Activated CD4-positive, alpha-beta T cell treated with anti-CD3 and anti-CD28 coated beads, Interleukin-2, amount 10 ng/mL, durations not matched to agents 24 days and 14 days (primary cell): Measurements from ENCODE around the gene HYAL1. TPM values are rescaled to one million over a fixed set of nuclear protein-coding genes. Genes with fewer than 3 reads are reported as not detected.
"Not testable (repeated sequence)": the region's sequence is repeated elsewhere in the genome, so short reads cannot be mapped to it uniquely, and the experiment has no call there.

Experiments used
- DNase-seq: peaks from one replicate; pipeline ENCODE4 v3.0.0; 2022
- H3K27ac Mint-ChIP-seq: one replicate; pipeline ENCODE4 v1.8.0; 2022; ENCODE audit warnings: mild to moderate bottlenecking, mixed read lengths
- H3K27me3 Mint-ChIP-seq: one replicate; pipeline ENCODE4 v1.8.0; 2022; ENCODE audit warnings: mixed read lengths
- H3K36me3 Mint-ChIP-seq: one replicate; pipeline ENCODE4 v1.8.0; 2022; ENCODE audit warnings: low read depth, mild to moderate bottlenecking, mixed read lengths
- H3K4me1 Mint-ChIP-seq: one replicate; pipeline ENCODE4 v1.8.0; 2021; ENCODE audit warnings: mixed read lengths
- H3K4me3 Mint-ChIP-seq: one replicate; pipeline ENCODE4 v1.8.0; 2022; ENCODE audit warnings: mild to moderate bottlenecking, moderate library complexity, mixed read lengths
- H3K9me3 Mint-ChIP-seq: one replicate; pipeline ENCODE4 v1.8.0; 2021; ENCODE audit warnings: mixed read lengths
- intact Hi-C: fragments of 100-400 bp; cut with micrococcal nuclease; formaldehyde crosslinking; loops from one replicate; pipeline ENCODE4 v1.15.1; 2023
- total RNA-seq: library from RNA; stranded (reverse); gene quantifications from 2 replicates; pipeline ENCODE4 v1.2.3, GENCODE V29; 2022

HYAL1 gene
- total RNA-seq, 1 donor from 2014 or later = 0.28 TPM

- intact Hi-C loops = no loop called here
- no peaks in the 10 kb centered on the region for H3K27me3 Mint-ChIP-seq
- H3K4me1 Mint-ChIP-seq = peaks cover 30% of the 10 kb centered on the region
- H3K4me3 Mint-ChIP-seq = peak overlapping the region; percentile 4
- no peaks in the 10 kb centered on the region for H3K9me3 Mint-ChIP-seq
- H3K36me3 Mint-ChIP-seq = peaks cover 20% of the 10 kb centered on the region
- H3K27ac Mint-ChIP-seq = no peak overlapping the region
- no peak for DNase-seq
Measured at GRCh38 chr3:50319181-50319893, 16.0 kb upstream of the HYAL1 start.

GRCh38 chr3:50318615-50319014 is 15.2 kb upstream of the HYAL1 start:
- intact Hi-C loops = no loop called here
- no peak for DNase-seq
- peak overlapping the region; percentile 39 for H3K4me3 Mint-ChIP-seq
- H3K36me3 Mint-ChIP-seq = peaks cover 21% of the 10 kb centered on the region
- H3K27ac Mint-ChIP-seq = peak overlapping the region; percentile 53
- H3K4me1 Mint-ChIP-seq = peaks cover 30% of the 10 kb centered on the region
- no peaks in the 10 kb centered on the region for H3K27me3 Mint-ChIP-seq
- H3K9me3 Mint-ChIP-seq = no peaks in the 10 kb centered on the region

GRCh38 chr3:50318163-50318562 is 14.8 kb upstream of the HYAL1 start:
- Mint-ChIP-seq H3K4me1 (peaks cover 30% of the 10 kb centered on the region), H3K9me3 (no peaks in the 10 kb centered on the region), H3K27me3 (no peaks in the 10 kb centered on the region), H3K27ac (no peak overlapping the region), H3K36me3 (peaks cover 21% of the 10 kb centered on the region), H3K4me3 (no peak overlapping the region)
- intact Hi-C loops = no loop called here
- DNase-seq = no peak

DNA sequence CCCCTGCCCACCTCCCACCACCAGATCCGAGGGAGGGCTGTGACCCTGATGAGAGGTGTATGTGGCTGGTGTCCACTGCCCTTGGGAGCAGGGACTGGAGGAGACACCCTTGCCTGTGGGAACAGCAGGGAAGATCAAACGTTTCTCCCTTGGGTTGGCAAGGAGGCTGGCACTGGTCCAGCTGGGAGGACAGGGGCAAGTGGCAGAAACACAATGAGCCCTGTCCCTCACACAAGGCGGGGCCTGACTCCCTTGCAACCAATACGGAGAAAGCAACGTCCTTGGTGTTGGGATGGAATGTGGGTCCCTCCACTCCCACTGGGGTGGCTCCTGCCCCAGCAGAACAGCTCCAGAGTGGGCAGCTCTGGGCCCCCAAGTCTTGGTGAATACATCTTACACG is 13.9 kb upstream of the HYAL1 start:
- DNase-seq = no peak
- H3K36me3 Mint-ChIP-seq = peaks cover 21% of the 10 kb centered on the region
- no peak overlapping the region for H3K27ac Mint-ChIP-seq
- H3K4me1 Mint-ChIP-seq = peaks cover 29% of the 10 kb centered on the region
- H3K4me3 Mint-ChIP-seq = no peak overlapping the region
- no peaks in the 10 kb centered on the region for H3K9me3 Mint-ChIP-seq
- intact Hi-C loops = no loop called here
- H3K27me3 Mint-ChIP-seq = no peaks in the 10 kb centered on the region

DNA sequence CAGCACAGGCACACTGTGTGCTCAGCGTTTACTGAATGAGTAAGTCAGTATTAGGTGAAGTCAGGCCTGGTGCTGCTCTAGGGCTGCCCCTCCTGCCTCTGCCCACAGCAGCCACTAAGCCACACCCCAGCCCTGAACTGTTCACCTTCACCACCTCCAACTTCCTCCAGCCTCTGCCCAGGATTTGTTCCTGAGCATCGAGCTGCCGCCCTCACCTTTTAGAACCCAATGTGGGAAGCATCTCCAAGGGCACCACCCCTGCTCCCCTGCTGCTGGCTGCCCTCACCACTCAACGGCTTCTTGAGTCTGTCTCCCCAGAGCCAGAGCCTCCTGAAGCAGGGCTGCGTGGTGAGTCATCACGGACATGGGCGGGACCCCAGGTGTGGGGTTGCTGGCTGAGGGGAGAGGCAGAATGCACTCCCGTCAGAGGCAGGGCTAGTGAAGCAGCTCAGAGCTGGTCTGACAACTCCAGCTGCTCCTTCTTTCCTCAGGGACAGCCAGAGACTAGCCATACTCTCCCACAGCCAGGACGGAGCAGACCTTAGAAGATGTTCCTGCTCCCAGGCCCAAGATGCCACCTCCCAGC is 13.4 kb upstream of the HYAL1 start:
- Mint-ChIP-seq H3K9me3 (no peaks in the 10 kb centered on the region), H3K36me3 (peaks cover 21% of the 10 kb centered on the region), H3K27ac (peak overlapping the region; percentile 2), H3K27me3 (no peaks in the 10 kb centered on the region), H3K4me3 (peak overlapping the region; percentile 36), H3K4me1 (peaks cover 28% of the 10 kb centered on the region)
- intact Hi-C loops = no loop called here
- DNase-seq = peak; percentile 77

DNA sequence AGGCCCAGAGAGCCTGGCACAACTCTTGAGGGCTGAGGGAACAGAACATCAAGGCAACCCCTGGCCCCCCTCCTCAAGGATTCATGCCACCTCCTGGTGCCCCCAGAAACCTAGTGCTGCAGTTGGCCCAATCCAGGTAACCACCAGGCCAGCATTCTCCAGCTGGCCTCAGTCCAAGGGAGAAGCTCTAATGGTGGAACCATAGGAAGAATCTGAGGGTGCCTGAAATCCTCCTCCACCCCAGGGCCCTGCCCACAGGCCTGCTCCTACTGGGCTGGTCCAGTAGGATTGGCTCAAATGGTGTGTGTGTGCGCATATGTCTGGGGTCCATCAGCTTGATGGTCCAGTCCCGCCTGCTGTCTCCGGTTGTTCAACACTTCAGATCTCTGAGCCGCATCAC is 11.4 kb upstream of the HYAL1 start:
- Mint-ChIP-seq H3K4me3 (no peak overlapping the region), H3K9me3 (no peaks in the 10 kb centered on the region), H3K27me3 (no peaks in the 10 kb centered on the region), H3K36me3 (peaks cover 22% of the 10 kb centered on the region), H3K27ac (no peak overlapping the region), H3K4me1 (peaks cover 20% of the 10 kb centered on the region)
- intact Hi-C loops = no loop called here
- DNase-seq = no peak

- DNase-seq = no peak
- Mint-ChIP-seq H3K9me3 (no peaks in the 10 kb centered on the region), H3K4me1 (peaks cover 20% of the 10 kb centered on the region), H3K27me3 (no peaks in the 10 kb centered on the region), H3K27ac (peak overlapping the region; percentile 72), H3K36me3 (peaks cover 23% of the 10 kb centered on the region), H3K4me3 (no peak overlapping the region)
- intact Hi-C loops = no loop called here
Measured at GRCh38 chr3:50314342-50314741, 11.0 kb upstream of the HYAL1 start.

GRCh38 chr3:50312041-50312440 is 8.7 kb upstream of the HYAL1 start:
- intact Hi-C loops, H3K9me3 Mint-ChIP-seq, H3K4me3 Mint-ChIP-seq, H3K27ac Mint-ChIP-seq, DNase-seq, H3K27me3 Mint-ChIP-seq: not testable (repeated sequence)
- peaks cover 13% of the 10 kb centered on the region for H3K36me3 Mint-ChIP-seq
- peaks cover 13% of the 10 kb centered on the region for H3K4me1 Mint-ChIP-seq

GRCh38 chr3:50304601-50305000 is 1.2 kb upstream of the HYAL1 start:
- H3K4me3 Mint-ChIP-seq = no peak overlapping the region
- no peaks in the 10 kb centered on the region for H3K27me3 Mint-ChIP-seq
- no peak for DNase-seq
- no peaks in the 10 kb centered on the region for H3K9me3 Mint-ChIP-seq
- H3K27ac Mint-ChIP-seq = no peak overlapping the region
- intact Hi-C loops = no loop called here
- peaks cover 14% of the 10 kb centered on the region for H3K4me1 Mint-ChIP-seq
- H3K36me3 Mint-ChIP-seq = no peaks in the 10 kb centered on the region

- no peak overlapping the region for H3K27ac Mint-ChIP-seq
- H3K27me3 Mint-ChIP-seq = no peaks in the 10 kb centered on the region
- no peaks in the 10 kb centered on the region for H3K9me3 Mint-ChIP-seq
- no peak for DNase-seq
- intact Hi-C loops = no loop called here
- no peak overlapping the region for H3K4me3 Mint-ChIP-seq
- H3K36me3 Mint-ChIP-seq = no peaks in the 10 kb centered on the region
- peaks cover 22% of the 10 kb centered on the region for H3K4me1 Mint-ChIP-seq
Measured at GRCh38 chr3:50302095-50303012, 1.0 kb downstream of the HYAL1 start.

DNA sequence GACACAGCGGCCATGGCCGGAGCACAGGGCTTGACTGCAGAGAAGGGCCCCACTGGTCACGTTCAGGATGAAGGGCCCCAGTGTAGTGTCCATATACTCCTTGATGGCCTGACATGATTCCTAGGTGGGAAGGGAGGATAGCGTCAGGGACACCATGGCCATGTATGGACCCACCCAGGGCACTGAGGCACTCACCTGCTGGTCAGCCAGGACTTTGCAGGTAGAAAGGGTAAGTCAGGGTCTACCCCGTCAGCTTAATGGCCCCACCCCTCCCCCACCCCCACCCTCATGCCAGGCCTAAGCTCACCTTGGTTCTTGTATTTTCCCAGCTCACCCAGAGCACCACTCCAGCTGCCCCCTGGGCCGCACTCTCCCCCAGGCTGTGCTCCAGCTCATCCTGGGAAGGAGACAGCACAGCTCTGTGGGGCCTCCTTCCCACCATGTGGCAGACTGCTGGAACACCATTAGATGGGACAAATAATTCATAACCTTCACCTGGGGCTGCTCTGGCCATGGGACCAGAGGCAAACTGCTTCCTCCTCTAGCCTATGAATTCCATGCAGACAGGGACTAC is 2.6 kb downstream of the HYAL1 start:
- Mint-ChIP-seq H3K36me3 (peaks cover 2% of the 10 kb centered on the region), H3K4me1 (peaks cover 22% of the 10 kb centered on the region), H3K4me3 (peak overlapping the region; percentile 99), H3K27me3 (no peaks in the 10 kb centered on the region), H3K9me3 (no peaks in the 10 kb centered on the region), H3K27ac (peak overlapping the region; percentile 98)
- no peak for DNase-seq
- intact Hi-C loops = no loop called here

- H3K4me3 Mint-ChIP-seq = peak overlapping the region; percentile 99
Measured at GRCh38 chr3:50299929-50300680, 3.3 kb downstream of the HYAL1 start.

GRCh38 chr3:50299638-50299928 is 3.8 kb downstream of the HYAL1 start:
- peaks cover 2% of the 10 kb centered on the region for H3K36me3 Mint-ChIP-seq
- intact Hi-C loops = loop anchor here (1.0 to 10.0 kb wide), 6 partner anchors 22 to 625 kb away; partner anchors contain the start of genes APEH, CISH, CYB561D2 and NPRL2
- H3K9me3 Mint-ChIP-seq = no peaks in the 10 kb centered on the region
- H3K4me3 Mint-ChIP-seq = peak overlapping the region; percentile 99
- no peaks in the 10 kb centered on the region for H3K27me3 Mint-ChIP-seq
- peaks cover 22% of the 10 kb centered on the region for H3K4me1 Mint-ChIP-seq
- DNase-seq = no peak
- peak overlapping the region; percentile 98 for H3K27ac Mint-ChIP-seq

More at GRCh38 chr3:50299929-50300680, 3.3 kb downstream of the HYAL1 start:
- Mint-ChIP-seq H3K4me1 (peaks cover 22% of the 10 kb centered on the region), H3K27me3 (no peaks in the 10 kb centered on the region), H3K27ac (peak overlapping the region; percentile 98), H3K36me3 (peaks cover 2% of the 10 kb centered on the region), H3K9me3 (no peaks in the 10 kb centered on the region)
- intact Hi-C loops = loop anchor here (1.0 to 10.0 kb wide), 6 partner anchors 21 to 625 kb away; partner anchors contain the start of genes APEH, CISH, CYB561D2 and NPRL2
- no peak for DNase-seq
